Left renal pelvis (tissue), 4 donors: ENCODE measurements around the gene PDGFB. TPM values are rescaled to one million over a fixed set of nuclear protein-coding genes. Genes with fewer than 3 reads are reported as not detected.

Source experiments
- DNase-seq, 4 donors: peaks; one replicate each; pipeline ENCODE4 v3.0.0-alpha.2; 2013; ENCODE audit warnings: low read depth in 4 of 4, low spot score in 3 of 4
- polyA plus RNA-seq, 4 donors: library from polyadenylated mRNA; unstranded; fragments of 120-200 nt; gene quantifications; one replicate each; pipeline ENCODE4 v1.2.1, GENCODE V29; 2013; ENCODE audit not compliant: insufficient read length in 4 of 4

Gene PDGFB
- 10 to 100 TPM in 3 of 4 donors, 1 to 10 TPM in 1; 8.3 to 15.6 (median 14.5) TPM for polyA plus RNA-seq

GRCh38 chr22:39244496-39245129, at the start of gene PDGFB:
Gene PDGFB (minus strand): TSS chr22:39244982. CDS start chr22:39243963, 1,019 bp downstream.
- no peak for DNase-seq

- no peak for DNase-seq
Observed at GRCh38 chr22:39293766-39294368, 49.1 kb upstream of the PDGFB start.

- DNase-seq = peak in 2 of 4 donors; percentile 60 to 67
Observed at GRCh38 chr22:39292561-39293074, 47.8 kb upstream of the PDGFB start.

GRCh38 chr22:39292031-39292462, 47.3 kb upstream of the PDGFB start:
- no peak for DNase-seq

GRCh38 chr22:39291523-39291922, 46.7 kb upstream of the PDGFB start:
- DNase-seq = no peak

GRCh38 chr22:39290724-39291161, 46.0 kb upstream of the PDGFB start:
- DNase-seq = no peak

- DNase-seq = no peak
Observed at GRCh38 chr22:39289975-39290720, 45.4 kb upstream of the PDGFB start.

- no peak for DNase-seq
Observed at GRCh38 chr22:39289533-39289932, 44.8 kb upstream of the PDGFB start.

- no peak for DNase-seq
Observed at GRCh38 chr22:39288135-39288898, 43.5 kb upstream of the PDGFB start.

- no peak for DNase-seq
Observed at GRCh38 chr22:39287076-39287725, 42.4 kb upstream of the PDGFB start.

GRCh38 chr22:39284983-39285382, 40.2 kb upstream of the PDGFB start:
- DNase-seq = no peak

GRCh38 chr22:39284142-39284980, 39.6 kb upstream of the PDGFB start:
- DNase-seq = no peak

GRCh38 chr22:39283322-39284141, 38.8 kb upstream of the PDGFB start:
- DNase-seq = no peak

- no peak for DNase-seq
Observed at GRCh38 chr22:39282645-39283321, 38.0 kb upstream of the PDGFB start.

GRCh38 chr22:39281126-39281525, 36.3 kb upstream of the PDGFB start:
- DNase-seq = no peak

- DNase-seq = no peak
Observed at GRCh38 chr22:39280250-39280649, 35.5 kb upstream of the PDGFB start.

- no peak for DNase-seq
Observed at GRCh38 chr22:39279170-39279850, 34.5 kb upstream of the PDGFB start.
